GM12873 (cell line): Measurements from ENCODE around the gene KDM4B.

Source experiments
- TF ChIP-seq, protein P1 (sequence below): IDR thresholded peaks from 2 replicates; pipeline ENCODE4 v1.5.1; 2012; ENCODE audit warnings: low read depth, mild to moderate bottlenecking, moderate library complexity, low read length, control low read depth; ENCODE audit not compliant: insufficient read depth; ENCODE audit errors: missing control alignments

Gene KDM4B

GRCh38 chr19:5036698-5037563, 68.0 kb downstream of the KDM4B start:
- TF ChIP-seq, protein P1, sequence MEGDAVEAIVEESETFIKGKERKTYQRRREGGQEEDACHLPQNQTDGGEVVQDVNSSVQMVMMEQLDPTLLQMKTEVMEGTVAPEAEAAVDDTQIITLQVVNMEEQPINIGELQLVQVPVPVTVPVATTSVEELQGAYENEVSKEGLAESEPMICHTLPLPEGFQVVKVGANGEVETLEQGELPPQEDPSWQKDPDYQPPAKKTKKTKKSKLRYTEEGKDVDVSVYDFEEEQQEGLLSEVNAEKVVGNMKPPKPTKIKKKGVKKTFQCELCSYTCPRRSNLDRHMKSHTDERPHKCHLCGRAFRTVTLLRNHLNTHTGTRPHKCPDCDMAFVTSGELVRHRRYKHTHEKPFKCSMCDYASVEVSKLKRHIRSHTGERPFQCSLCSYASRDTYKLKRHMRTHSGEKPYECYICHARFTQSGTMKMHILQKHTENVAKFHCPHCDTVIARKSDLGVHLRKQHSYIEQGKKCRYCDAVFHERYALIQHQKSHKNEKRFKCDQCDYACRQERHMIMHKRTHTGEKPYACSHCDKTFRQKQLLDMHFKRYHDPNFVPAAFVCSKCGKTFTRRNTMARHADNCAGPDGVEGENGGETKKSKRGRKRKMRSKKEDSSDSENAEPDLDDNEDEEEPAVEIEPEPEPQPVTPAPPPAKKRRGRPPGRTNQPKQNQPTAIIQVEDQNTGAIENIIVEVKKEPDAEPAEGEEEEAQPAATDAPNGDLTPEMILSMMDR = no peak

- TF ChIP-seq, protein P1 = no peak
Observed at GRCh38 chr19:5037936-5038335, 69.0 kb downstream of the KDM4B start.

- TF ChIP-seq, protein P1 = peak; percentile 58
Observed at GRCh38 chr19:5038631-5039271, 69.8 kb downstream of the KDM4B start.

DNA sequence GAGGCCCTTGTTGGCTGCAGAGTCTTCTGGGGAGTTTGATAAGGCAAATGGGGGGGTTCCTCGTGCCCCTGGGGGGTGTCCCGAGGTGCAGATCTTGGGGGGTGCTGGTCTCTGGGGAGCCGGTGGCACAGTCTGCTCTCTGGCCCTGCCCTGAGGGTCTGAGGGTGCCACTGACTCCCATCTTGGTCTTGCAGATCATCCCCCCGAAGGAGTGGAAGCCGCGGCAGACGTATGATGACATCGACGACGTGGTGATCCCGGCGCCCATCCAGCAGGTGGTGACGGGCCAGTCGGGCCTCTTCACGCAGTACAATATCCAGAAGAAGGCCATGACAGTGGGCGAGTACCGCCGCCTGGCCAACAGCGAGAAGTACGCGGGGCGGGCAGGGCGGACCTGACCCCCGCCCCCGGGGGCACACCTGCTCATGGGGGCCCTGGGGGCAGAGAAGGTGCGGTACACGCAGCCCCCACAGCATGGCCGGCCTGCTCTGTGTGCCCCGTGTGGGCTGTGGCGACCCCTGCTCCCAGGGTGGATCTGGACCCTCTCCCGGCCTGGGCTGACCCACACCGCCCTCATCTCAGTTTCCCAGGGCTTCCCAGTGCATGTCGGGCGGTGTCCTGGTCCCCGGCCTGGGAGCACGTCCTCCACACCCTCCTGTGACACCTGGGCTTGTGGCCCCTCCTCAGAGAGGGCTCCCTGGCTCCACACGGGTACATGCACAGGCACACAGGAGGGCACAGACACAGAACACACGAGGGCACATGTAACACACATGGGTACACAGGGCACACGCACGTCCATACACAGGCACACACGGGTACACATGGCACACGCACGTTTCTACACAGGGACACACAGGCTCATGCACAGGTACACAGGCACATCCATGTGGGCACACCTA, 71.0 kb downstream of the KDM4B start:
- TF ChIP-seq, protein P1 = no peak

GRCh38 chr19:5040544-5041167, 71.7 kb downstream of the KDM4B start:
- TF ChIP-seq, protein P1 = no peak

DNA sequence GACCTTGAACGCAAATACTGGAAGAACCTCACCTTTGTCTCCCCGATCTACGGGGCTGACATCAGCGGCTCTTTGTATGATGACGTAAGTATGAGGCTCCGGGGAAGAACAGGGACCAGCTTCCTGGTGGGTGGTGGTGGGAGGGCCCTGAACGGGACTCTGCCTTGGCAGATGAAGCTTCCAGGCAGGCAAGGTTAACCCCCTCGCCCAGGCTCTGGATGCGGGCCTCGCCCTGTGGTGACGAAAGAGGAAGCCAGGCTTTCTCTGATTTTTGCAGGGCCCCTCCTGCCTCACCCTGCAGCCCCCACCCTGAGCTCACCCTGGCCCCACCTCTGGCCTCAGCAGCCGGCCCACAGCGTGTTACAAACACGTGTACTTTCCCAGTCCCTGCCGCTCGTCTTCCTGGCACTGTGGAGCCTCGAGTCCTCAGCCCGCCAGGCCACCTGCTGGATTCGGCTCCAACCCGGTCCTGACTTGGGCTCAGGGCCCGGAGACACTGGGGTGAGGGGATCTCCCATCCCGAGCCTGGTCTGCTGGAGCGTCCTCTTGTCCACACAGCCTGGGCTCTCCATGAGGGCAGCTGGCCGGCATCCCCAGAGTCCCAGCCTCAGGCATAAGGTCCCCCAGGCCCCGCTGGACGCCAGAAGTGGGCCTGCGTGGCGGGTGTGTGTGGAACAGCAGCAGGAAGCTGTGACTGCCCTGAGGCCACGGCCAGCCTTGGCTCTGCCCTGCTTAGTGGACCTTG, 72.4 kb downstream of the KDM4B start:
- TF ChIP-seq, protein P1 = no peak
